ENCODE data around the gene SLC25A51. TPM values are rescaled to one million over a fixed set of nuclear protein-coding genes. Genes with fewer than 3 reads are reported as not detected.

SLC25A51 gene
- total RNA-seq, 1 donor from 2014 or later: 29.0 TPM

GRCh38 chr9:37876376-37876775 lies 27.6 kb downstream of the SLC25A51 start:
- intact Hi-C loops (cut with DNase I): no loop called here
- no peak for DNase-seq (ENCODE audit: low spot score)

GRCh38 chr9:37873955-37874354 lies 30.0 kb downstream of the SLC25A51 start:
- no peak for DNase-seq (ENCODE audit: low spot score)
- intact Hi-C loops (cut with DNase I): no loop called here

- DNase-seq (ENCODE audit: low spot score): no peak
- intact Hi-C loops (cut with DNase I): no loop called here
Observed at GRCh38 chr9:37870799-37871176, 33.1 kb downstream of the SLC25A51 start.

- no peak for DNase-seq (ENCODE audit: low spot score)
- intact Hi-C loops (cut with DNase I): no loop called here
Observed at GRCh38 chr9:37870081-37870798, 33.7 kb downstream of the SLC25A51 start.

GRCh38 chr9:37862530-37862929 lies 41.4 kb downstream of the SLC25A51 start:
- DNase-seq (ENCODE audit: low spot score): no peak
- intact Hi-C loops (cut with DNase I): no loop called here

- DNase-seq (ENCODE audit: low spot score): no peak
- intact Hi-C loops (cut with DNase I): no loop called here
Observed at GRCh38 chr9:37859043-37859442, 44.9 kb downstream of the SLC25A51 start.

- no peak for DNase-seq (ENCODE audit: low spot score)
Observed at GRCh38 chr9:37856551-37856950, 47.4 kb downstream of the SLC25A51 start.

GRCh38 chr9:37852222-37852621 lies 51.7 kb downstream of the SLC25A51 start:
- DNase-seq (ENCODE audit: low spot score): no peak
- intact Hi-C loops (cut with DNase I): no loop called here

More at GRCh38 chr9:37856551-37856950, 47.4 kb downstream of the SLC25A51 start:
- intact Hi-C loops (cut with DNase I): no loop called here

- DNase-seq (ENCODE audit: low spot score): no peak
- intact Hi-C loops (cut with DNase I): no loop called here
Observed at GRCh38 chr9:37840560-37841194, 63.2 kb downstream of the SLC25A51 start.

- DNase-seq (ENCODE audit: low spot score): no peak
- intact Hi-C loops (cut with DNase I): no loop called here
Observed at GRCh38 chr9:37839496-37840461, 64.1 kb downstream of the SLC25A51 start.

Other genes starting within 250 kb of the SLC25A51 start
- gene TRMT10B, start 150.3 kb downstream of the SLC25A51 start, total RNA-seq: 4.5 TPM
- 13.1 TPM for gene EXOSC3, start 119.1 kb downstream of the SLC25A51 start, total RNA-seq
- 15.7 TPM for gene DCAF10, start 103.3 kb downstream of the SLC25A51 start, total RNA-seq
- 39.0 TPM for gene SHB, start 165.1 kb upstream of the SLC25A51 start, total RNA-seq